ENCODE results near the gene TOR1B. TPM values are rescaled to one million over a fixed set of nuclear protein-coding genes. Genes with fewer than 3 reads are reported as not detected.

The TOR1B gene
- total and polyA plus RNA-seq, 2 donors from 2014 or later = 10.1 to 21.4 TPM

DNA sequence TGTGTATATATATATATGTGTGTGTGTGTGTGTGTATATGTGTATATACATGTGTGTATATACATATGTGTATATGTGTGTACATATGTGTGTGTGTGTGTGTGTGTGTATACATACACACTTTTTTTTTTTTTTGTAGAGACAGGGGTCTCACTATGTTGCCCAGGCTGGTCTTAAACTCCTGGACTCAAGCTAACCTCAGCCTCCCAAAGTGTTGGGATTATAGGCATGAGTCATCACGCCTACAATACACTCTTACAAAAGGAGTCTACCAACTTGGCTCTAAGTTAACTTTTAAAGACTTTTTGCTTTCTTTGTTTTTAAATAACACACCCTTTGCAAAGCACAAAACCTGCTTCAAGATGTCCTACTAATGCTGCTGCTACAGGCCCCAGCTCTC is 30.0 kb downstream of the TOR1B start:
- no peaks in the 10 kb centered on the region for H3K9me3 ChIP-seq (ENCODE audit: control insufficient read depth in 2 of 3, insufficient read depth in 1 of 3, low read length in 3 of 3)
- peaks cover 5 to 47% (median 20%) of the 10 kb centered on the region in 3 donors for H3K36me3 ChIP-seq (ENCODE audit: control insufficient read depth in 2 of 3, insufficient read depth in 3 of 3, low read length in 3 of 3)

DNA sequence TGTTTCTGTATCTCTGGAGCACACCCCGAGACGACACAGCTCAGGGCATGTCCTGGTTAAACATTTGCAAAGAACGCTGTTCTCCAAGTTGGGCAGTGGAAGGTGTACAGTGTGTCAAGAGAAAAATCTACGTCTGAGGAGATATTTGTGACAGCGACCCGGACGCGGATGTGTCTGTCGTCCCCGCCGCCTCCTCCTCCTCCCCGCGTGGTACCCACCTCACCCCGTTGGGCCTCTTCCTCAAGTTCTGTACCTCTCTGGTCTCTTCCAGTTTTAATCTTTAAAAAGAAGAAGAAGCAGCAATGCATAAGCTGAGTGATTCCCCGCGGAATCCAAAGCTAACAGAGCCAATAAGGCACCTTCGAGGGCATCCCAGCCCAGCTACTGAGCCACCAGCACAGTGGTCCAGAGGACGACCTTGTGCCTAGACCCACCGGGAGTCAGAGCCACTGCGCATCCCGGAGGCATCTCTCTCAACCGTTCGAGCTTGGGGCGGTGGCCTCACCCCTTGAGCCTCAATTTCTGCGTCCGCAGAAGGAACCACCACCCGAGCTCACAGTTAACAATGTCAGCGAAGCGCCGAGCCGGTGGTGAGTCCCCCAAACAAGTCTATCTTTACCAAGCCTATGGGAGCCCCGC is 31.6 kb downstream of the TOR1B start:
- no peak for FAIRE-seq
- intact Hi-C loops (cut with DNase I) = no loop called here
- Histone ChIP-seq H3K4me3 (ENCODE audit: low read length in 3 of 3) (peak overlapping the region; percentile 91 to 99 (median 99)), H3K27ac (ENCODE audit: low read depth in 2 of 2, low read length in 2 of 2) (peak overlapping the region; percentile 76 to 82), H3K27me3 (ENCODE audit: control insufficient read depth, insufficient read depth, low read length) (no peaks in the 10 kb centered on the region), H3K9ac (ENCODE audit: low read length in 3 of 3) (peak overlapping the region; percentile 85 to 95 (median 90)), H3K9me3 (ENCODE audit: control insufficient read depth in 2 of 3, insufficient read depth in 1 of 3, low read length in 3 of 3) (no peaks in the 10 kb centered on the region), H3K4me1 (ENCODE audit: control insufficient read depth in 2 of 3, insufficient read depth in 2 of 3, low read depth in 1 of 3, low read length in 3 of 3) (peaks cover 0 to 9% (median 4%) of the 10 kb centered on the region in 3 donors), H3K36me3 (ENCODE audit: control insufficient read depth in 2 of 3, insufficient read depth in 3 of 3, low read length in 3 of 3) (peaks cover 5 to 34% (median 9%) of the 10 kb centered on the region in 3 donors)
- TF ChIP-seq, protein P1, sequence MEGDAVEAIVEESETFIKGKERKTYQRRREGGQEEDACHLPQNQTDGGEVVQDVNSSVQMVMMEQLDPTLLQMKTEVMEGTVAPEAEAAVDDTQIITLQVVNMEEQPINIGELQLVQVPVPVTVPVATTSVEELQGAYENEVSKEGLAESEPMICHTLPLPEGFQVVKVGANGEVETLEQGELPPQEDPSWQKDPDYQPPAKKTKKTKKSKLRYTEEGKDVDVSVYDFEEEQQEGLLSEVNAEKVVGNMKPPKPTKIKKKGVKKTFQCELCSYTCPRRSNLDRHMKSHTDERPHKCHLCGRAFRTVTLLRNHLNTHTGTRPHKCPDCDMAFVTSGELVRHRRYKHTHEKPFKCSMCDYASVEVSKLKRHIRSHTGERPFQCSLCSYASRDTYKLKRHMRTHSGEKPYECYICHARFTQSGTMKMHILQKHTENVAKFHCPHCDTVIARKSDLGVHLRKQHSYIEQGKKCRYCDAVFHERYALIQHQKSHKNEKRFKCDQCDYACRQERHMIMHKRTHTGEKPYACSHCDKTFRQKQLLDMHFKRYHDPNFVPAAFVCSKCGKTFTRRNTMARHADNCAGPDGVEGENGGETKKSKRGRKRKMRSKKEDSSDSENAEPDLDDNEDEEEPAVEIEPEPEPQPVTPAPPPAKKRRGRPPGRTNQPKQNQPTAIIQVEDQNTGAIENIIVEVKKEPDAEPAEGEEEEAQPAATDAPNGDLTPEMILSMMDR (IDR thresholded peaks at IDR 0.05; ENCODE audit: borderline replicate concordance, extremely low read depth, insufficient read depth) = no peak
- DNase-seq = peak in 2 of 5 donors; percentile 14 to 75

More for the DNA sequence above, 30.0 kb downstream of the TOR1B start:
- H3K27me3 ChIP-seq (ENCODE audit: control insufficient read depth, insufficient read depth, low read length) = no peaks in the 10 kb centered on the region
- TF ChIP-seq, protein P1 (IDR thresholded peaks at IDR 0.05; ENCODE audit: borderline replicate concordance, extremely low read depth, insufficient read depth) = no peak
- H3K4me1 ChIP-seq (ENCODE audit: control insufficient read depth in 2 of 3, insufficient read depth in 2 of 3, low read depth in 1 of 3, low read length in 3 of 3) = peaks cover 0 to 9% (median 4%) of the 10 kb centered on the region in 3 donors
- no peak overlapping the region for H3K9ac ChIP-seq (ENCODE audit: low read length in 3 of 3)
- FAIRE-seq (no peak), DNase-seq (no peak)
- H3K4me3 ChIP-seq (ENCODE audit: low read length in 3 of 3) = no peak overlapping the region
- intact Hi-C loops (cut with DNase I) = no loop called here
- no peak overlapping the region for H3K27ac ChIP-seq (ENCODE audit: low read depth in 2 of 2, low read length in 2 of 2)

DNA sequence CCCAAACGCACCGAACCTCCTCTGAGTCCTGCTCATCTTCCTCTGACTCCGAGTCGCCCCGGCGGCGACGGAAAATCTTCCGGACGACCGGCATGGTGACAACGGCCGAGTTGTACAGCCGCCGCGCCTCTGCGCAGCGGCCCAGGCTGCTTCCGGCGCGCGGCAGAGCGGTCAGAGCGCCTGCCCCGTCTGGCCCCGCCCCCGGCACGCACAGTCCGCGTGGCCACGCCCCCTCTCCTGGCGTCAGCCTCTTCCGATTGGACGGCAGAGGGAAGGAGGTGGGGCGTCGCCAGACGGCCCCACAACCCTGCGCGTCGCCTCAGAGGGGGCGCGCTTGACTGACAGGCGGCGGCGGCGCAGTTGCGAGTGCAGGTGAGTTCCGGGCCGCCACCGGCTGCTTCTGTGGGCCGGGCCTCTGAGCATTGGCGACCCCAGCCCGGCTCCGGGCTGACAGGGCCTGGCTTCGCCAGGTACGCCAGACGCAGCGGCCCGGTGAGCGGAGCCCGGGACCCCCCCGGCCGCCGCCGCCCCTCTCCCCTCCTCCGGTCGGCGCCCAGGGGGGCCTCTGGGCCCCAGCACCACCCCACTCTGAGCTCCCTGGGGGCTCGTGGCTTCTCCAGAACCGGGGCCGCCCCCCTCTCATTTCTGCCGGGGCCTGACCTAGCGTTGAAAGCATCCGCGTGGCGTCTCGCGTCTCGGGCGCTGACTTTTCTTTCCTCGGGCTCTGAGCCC is 32.3 kb downstream of the TOR1B start, which contains the start of the genes C9orf78 and USP20:
Gene C9orf78, minus strand, starts transcription at position 148 of the 732 bp plus-strand sequence. Its CDS starts 54 bp downstream, at position 94.
Gene USP20, plus strand, starts transcription at position 331 of the 732 bp plus-strand sequence. CDS start 17,098 bp downstream, outside the sequence.
- FAIRE-seq = no peak
- Histone ChIP-seq H3K4me3 (ENCODE audit: low read length in 3 of 3) (peak within 1 kb of the TSS; percentile 91 to 99 (median 99)), H3K36me3 (ENCODE audit: control insufficient read depth in 2 of 3, insufficient read depth in 3 of 3, low read length in 3 of 3) (peaks cover 5 to 27% (median 6%) of the 10 kb centered on the region in 3 donors), H3K4me1 (ENCODE audit: control insufficient read depth in 2 of 3, insufficient read depth in 2 of 3, low read depth in 1 of 3, low read length in 3 of 3) (peaks cover 0 to 9% (median 4%) of the 10 kb centered on the region in 3 donors), H3K27ac (ENCODE audit: low read depth in 2 of 2, low read length in 2 of 2) (peak within 1 kb of the TSS; percentile 76 to 82), H3K9me3 (ENCODE audit: control insufficient read depth in 2 of 3, insufficient read depth in 1 of 3, low read length in 3 of 3) (no peaks in the 10 kb centered on the region), H3K9ac (ENCODE audit: low read length in 3 of 3) (peak within 1 kb of the TSS; percentile 85 to 95 (median 90)), H3K27me3 (ENCODE audit: control insufficient read depth, insufficient read depth, low read length) (no peaks in the 10 kb centered on the region)
- intact Hi-C loops (cut with DNase I) = no loop called here
- DNase-seq = peak; percentile 96 to 99 (median 98)
- TF ChIP-seq, protein P1 (IDR thresholded peaks at IDR 0.05; ENCODE audit: borderline replicate concordance, extremely low read depth, insufficient read depth) = no peak

All from kidney (tissue), 14 donors.